ENCODE measurements around the gene AGPAT4.

AGPAT4 gene

GRCh38 chr6:161265554-161265953 lies 8.3 kb downstream of the AGPAT4 start:
- Histone ChIP-seq H3K9me2 (ENCODE audit: low read depth, low read length) (no peaks in the 10 kb centered on the region), H3K4me1 (ENCODE audit: insufficient read depth, low read length, severe bottlenecking) (no peaks in the 10 kb centered on the region)

DNA sequence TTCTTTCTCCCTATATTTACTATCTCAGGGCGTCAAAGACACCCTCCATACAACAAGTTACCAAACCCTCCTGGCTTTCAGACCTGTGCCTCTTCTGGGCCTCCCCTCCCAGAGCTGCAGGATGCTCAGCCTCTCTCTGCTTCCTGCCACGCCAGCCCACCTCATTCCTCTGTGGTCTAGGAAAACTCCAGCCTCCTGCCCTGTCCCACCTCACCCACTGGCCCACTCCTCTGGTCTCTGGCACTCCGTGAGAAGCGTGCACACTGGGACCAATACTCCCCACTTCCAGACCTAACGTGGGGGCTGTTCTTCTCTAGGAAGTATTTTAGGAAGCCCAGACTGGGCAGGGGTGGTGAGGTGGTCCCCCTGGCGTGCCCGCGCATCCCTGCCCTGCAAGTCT lies 9.7 kb downstream of the AGPAT4 start:
- Histone ChIP-seq H3K9me3 (ENCODE audit: low read length) (no peaks in the 10 kb centered on the region), H3K4me1 (ENCODE audit: insufficient read depth, low read length, severe bottlenecking) (no peaks in the 10 kb centered on the region), H3K36me3 (ENCODE audit: insufficient read depth, low read length) (no peaks in the 10 kb centered on the region), H3K4me2 (ENCODE audit: low read length) (no peak overlapping the region), H2AFZ (ENCODE audit: low read length) (no peak overlapping the region), H3K9me2 (ENCODE audit: low read depth, low read length) (no peaks in the 10 kb centered on the region), H3F3A (ENCODE audit: insufficient read depth, low read length) (no peaks in the 10 kb centered on the region), H3K27ac (ENCODE audit: low read depth, low read length, poor library complexity, severe bottlenecking) (no peak overlapping the region), H3K27me3 (ENCODE audit: insufficient read depth, low read length) (no peaks in the 10 kb centered on the region), H3K79me2 (ENCODE audit: insufficient read depth, low read length) (no peaks in the 10 kb centered on the region), H4K20me1 (ENCODE audit: insufficient read depth, low read length) (no peaks in the 10 kb centered on the region), H3K9ac (ENCODE audit: low read length) (no peak overlapping the region), H3K4me3 (ENCODE audit: low read depth, low read length, poor library complexity, severe bottlenecking) (no peak overlapping the region)
- TF ChIP-seq EZH2 (IDR thresholded peaks at IDR 0.05; ENCODE audit: borderline replicate concordance, low read length) (no peak), CTCF (IDR thresholded peaks at IDR 0.05; ENCODE audit: low read length) (no peak)

More at GRCh38 chr6:161265554-161265953, 8.3 kb downstream of the AGPAT4 start:
- Histone ChIP-seq H3K9me3 (ENCODE audit: low read length) (no peaks in the 10 kb centered on the region), H3K27me3 (ENCODE audit: insufficient read depth, low read length) (no peaks in the 10 kb centered on the region), H4K20me1 (ENCODE audit: insufficient read depth, low read length) (no peaks in the 10 kb centered on the region), H3K27ac (ENCODE audit: low read depth, low read length, poor library complexity, severe bottlenecking) (no peak overlapping the region), H3K79me2 (ENCODE audit: insufficient read depth, low read length) (no peaks in the 10 kb centered on the region), H3K9ac (ENCODE audit: low read length) (no peak overlapping the region), H3K4me3 (ENCODE audit: low read depth, low read length, poor library complexity, severe bottlenecking) (no peak overlapping the region), H3K36me3 (ENCODE audit: insufficient read depth, low read length) (no peaks in the 10 kb centered on the region), H2AFZ (ENCODE audit: low read length) (no peak overlapping the region), H3F3A (ENCODE audit: insufficient read depth, low read length) (no peaks in the 10 kb centered on the region), H3K4me2 (ENCODE audit: low read length) (no peak overlapping the region)
- no peak for TF ChIP-seq EZH2 (IDR thresholded peaks at IDR 0.05; ENCODE audit: borderline replicate concordance, low read length)
- no peak for TF ChIP-seq CTCF (IDR thresholded peaks at IDR 0.05; ENCODE audit: low read length)

GRCh38 chr6:161261816-161262215 lies 12.0 kb downstream of the AGPAT4 start:
- Histone ChIP-seq H3K27me3 (ENCODE audit: insufficient read depth, low read length) (no peaks in the 10 kb centered on the region), H3K36me3 (ENCODE audit: insufficient read depth, low read length) (no peaks in the 10 kb centered on the region), H2AFZ (ENCODE audit: low read length) (no peak overlapping the region), H3K9me2 (ENCODE audit: low read depth, low read length) (no peaks in the 10 kb centered on the region), H3K27ac (ENCODE audit: low read depth, low read length, poor library complexity, severe bottlenecking) (no peak overlapping the region), H3K4me2 (ENCODE audit: low read length) (no peak overlapping the region), H3K79me2 (ENCODE audit: insufficient read depth, low read length) (no peaks in the 10 kb centered on the region), H4K20me1 (ENCODE audit: insufficient read depth, low read length) (no peaks in the 10 kb centered on the region), H3K9me3 (ENCODE audit: low read length) (no peaks in the 10 kb centered on the region), H3F3A (ENCODE audit: insufficient read depth, low read length) (no peaks in the 10 kb centered on the region), H3K4me3 (ENCODE audit: low read depth, low read length, poor library complexity, severe bottlenecking) (no peak overlapping the region), H3K9ac (ENCODE audit: low read length) (no peak overlapping the region), H3K4me1 (ENCODE audit: insufficient read depth, low read length, severe bottlenecking) (no peaks in the 10 kb centered on the region)
- TF ChIP-seq CTCF (IDR thresholded peaks at IDR 0.05; ENCODE audit: low read length) (no peak), EZH2 (IDR thresholded peaks at IDR 0.05; ENCODE audit: borderline replicate concordance, low read length) (no peak)

Measured in OCI-LY1 (cell line).